PC-9 (cell line): Measurements from ENCODE around the gene ETFA.

Experiments used
- EZH2 ChIP-seq: fragments of 200-600 bp; sonication (generic); IDR thresholded peaks from 2 replicates; pipeline ENCODE4 v1.8.0; 2017; ENCODE audit warnings: antibody characterized with exemption, low read depth
- TF ChIP-seq, protein P1 (sequence below): fragments of 200-600 bp; sonication (generic); conservative IDR thresholded peaks from 2 replicates; pipeline ENCODE4 v1.6.1; 2017; ENCODE audit warnings: mixed run types, antibody characterized with exemption, mild to moderate bottlenecking, moderate library complexity

- TF ChIP-seq, protein P1, sequence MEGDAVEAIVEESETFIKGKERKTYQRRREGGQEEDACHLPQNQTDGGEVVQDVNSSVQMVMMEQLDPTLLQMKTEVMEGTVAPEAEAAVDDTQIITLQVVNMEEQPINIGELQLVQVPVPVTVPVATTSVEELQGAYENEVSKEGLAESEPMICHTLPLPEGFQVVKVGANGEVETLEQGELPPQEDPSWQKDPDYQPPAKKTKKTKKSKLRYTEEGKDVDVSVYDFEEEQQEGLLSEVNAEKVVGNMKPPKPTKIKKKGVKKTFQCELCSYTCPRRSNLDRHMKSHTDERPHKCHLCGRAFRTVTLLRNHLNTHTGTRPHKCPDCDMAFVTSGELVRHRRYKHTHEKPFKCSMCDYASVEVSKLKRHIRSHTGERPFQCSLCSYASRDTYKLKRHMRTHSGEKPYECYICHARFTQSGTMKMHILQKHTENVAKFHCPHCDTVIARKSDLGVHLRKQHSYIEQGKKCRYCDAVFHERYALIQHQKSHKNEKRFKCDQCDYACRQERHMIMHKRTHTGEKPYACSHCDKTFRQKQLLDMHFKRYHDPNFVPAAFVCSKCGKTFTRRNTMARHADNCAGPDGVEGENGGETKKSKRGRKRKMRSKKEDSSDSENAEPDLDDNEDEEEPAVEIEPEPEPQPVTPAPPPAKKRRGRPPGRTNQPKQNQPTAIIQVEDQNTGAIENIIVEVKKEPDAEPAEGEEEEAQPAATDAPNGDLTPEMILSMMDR, result no peak
- TF ChIP-seq EZH2, result no peak
Observed at GRCh38 chr15:76360416-76360815, 49.1 kb upstream of the ETFA start.
